ENCODE results near the gene CACNA1C.

GRCh38 chr12:2145433-2145998, 92.7 kb downstream of the CACNA1C start:
- TF ChIP-seq CTCF (IDR thresholded peaks at IDR 0.05) (no peak), POLR2A (IDR thresholded peaks at IDR 0.05) (no peak)

Data from esophagus squamous epithelium (tissue), 4 donors.